ENCODE measurements around the gene HEATR9.

HEATR9 gene

DNA sequence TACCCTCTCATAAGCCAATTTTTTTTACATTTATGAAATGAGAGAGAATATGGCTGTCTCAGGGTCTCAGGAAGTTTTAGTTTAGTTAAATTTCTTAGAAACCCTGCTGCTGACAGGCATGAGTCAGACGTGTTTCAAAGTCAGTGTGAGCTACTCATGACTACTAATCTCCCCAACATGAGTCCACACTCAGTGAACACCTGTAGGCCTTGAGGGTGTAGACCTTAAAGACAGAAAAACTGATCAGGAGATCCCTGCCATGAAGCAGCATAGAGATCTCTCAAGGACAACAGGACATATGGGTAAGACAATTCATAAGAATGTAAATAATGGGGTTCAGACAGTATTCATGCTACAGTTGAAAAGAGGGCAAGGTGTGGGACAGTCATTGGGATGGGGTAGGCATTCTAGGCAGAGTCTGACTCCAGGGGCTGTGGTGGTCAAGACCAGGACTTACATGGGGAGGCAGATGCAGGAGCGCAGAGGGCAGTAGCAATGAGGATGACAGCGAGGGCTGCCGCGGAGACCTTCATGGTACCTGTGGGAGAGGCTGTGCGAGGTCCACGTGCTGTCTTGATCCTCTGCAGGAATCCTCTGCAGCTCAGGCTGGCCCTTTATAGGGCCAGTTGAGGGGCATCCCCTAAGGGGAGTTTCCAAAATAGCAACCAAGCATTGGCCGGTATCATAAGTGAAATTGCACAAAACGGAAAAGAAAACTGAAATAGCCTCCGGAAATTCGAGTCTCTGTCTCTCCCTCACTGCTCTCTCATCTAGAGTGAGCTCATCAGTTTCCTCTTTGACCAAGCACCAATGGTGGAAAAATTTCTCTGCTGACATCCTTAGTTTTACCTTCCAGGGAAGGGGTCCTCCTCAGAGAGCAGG is 11.3 kb upstream of the HEATR9 start, which contains the start of gene CCL5 (continued):
- no peak for TF ChIP-seq CSRNP3 (CRISPR knock-in tag; IDR thresholded peaks at IDR 0.05)
- no peak for TF ChIP-seq ISL1 (CRISPR knock-in tag; IDR thresholded peaks at IDR 0.05)
- TF ChIP-seq ZFP30 (CRISPR knock-in tag; IDR thresholded peaks at IDR 0.05) = no peak
- no peak for TF ChIP-seq SNAI2 (CRISPR knock-in tag; IDR thresholded peaks at IDR 0.05)
- no peak for TF ChIP-seq ESRRG (CRISPR knock-in tag; IDR thresholded peaks at IDR 0.05)

DNA sequence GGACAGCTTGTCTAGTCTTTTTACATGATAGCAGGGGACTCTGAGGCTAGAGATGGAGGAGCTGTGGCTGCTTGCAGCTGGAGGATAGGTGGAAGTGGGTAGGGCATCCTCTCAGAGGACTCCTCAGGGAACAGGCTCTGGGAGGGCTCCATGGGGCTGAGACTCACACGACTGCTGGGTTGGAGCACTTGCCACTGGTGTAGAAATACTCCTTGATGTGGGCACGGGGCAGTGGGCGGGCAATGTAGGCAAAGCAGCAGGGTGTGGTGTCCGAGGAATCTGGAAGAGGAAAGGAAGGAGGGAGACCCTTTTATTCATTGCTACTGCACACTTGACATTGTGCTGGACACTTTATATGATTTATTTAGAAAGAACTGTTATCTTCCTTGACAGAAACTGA is 9.7 kb upstream of the HEATR9 start:
- no peak for ATAC-seq
- TF ChIP-seq TSHZ2 (CRISPR knock-in tag; IDR thresholded peaks at IDR 0.05) (no peak), BACH2 (CRISPR knock-in tag; IDR thresholded peaks at IDR 0.05; ENCODE audit: borderline replicate concordance) (no peak), ARNTL (CRISPR knock-in tag; IDR thresholded peaks at IDR 0.05; ENCODE audit: borderline replicate concordance, low read depth) (no peak), ZNF565 (CRISPR knock-in tag; conservative IDR thresholded peaks at IDR 0.05; ENCODE audit: low read depth) (no peak), ZNF8 (CRISPR knock-in tag; IDR thresholded peaks at IDR 0.05) (no peak)

DNA sequence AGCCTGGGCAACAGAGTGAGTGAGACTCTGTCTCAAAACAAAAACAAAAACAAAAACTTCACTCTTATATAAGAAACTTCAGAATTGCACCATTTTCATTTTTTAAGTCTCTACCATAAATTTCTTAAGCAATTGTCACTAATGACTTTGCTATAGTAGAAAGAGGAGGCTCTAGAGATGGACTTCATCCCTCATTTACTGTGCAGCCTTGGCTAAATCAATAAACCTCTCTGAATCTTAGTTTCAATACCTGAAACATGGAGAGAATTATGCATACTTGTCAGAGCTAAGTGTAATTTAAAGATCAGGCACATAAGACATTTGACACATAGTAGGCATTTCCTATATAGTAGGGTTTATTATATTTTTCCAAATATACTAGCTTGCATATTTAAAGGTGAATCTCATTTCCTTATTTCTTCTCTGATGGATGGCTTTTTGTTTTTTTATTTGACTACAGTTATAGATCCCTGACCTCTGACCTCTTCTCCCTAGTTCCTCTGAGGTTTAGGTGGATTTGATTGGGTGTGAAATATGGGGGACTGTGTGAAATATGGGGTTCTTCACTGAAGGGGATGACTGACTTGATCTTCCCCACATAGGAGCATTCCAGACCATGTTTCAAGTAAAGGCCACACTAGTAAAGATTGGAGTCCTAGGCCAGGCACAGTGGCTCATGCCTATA is 8.8 kb upstream of the HEATR9 start:
- ATAC-seq = no peak
- TF ChIP-seq, protein P1, sequence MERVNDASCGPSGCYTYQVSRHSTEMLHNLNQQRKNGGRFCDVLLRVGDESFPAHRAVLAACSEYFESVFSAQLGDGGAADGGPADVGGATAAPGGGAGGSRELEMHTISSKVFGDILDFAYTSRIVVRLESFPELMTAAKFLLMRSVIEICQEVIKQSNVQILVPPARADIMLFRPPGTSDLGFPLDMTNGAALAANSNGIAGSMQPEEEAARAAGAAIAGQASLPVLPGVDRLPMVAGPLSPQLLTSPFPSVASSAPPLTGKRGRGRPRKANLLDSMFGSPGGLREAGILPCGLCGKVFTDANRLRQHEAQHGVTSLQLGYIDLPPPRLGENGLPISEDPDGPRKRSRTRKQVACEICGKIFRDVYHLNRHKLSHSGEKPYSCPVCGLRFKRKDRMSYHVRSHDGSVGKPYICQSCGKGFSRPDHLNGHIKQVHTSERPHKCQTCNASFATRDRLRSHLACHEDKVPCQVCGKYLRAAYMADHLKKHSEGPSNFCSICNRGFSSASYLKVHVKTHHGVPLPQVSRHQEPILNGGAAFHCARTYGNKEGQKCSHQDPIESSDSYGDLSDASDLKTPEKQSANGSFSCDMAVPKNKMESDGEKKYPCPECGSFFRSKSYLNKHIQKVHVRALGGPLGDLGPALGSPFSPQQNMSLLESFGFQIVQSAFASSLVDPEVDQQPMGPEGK (CRISPR knock-in tag; IDR thresholded peaks at IDR 0.05; ENCODE audit: borderline replicate concordance) = no peak
- TF ChIP-seq ARNTL (CRISPR knock-in tag; IDR thresholded peaks at IDR 0.05; ENCODE audit: borderline replicate concordance, low read depth) (no peak), GLIS3 (CRISPR knock-in tag; IDR thresholded peaks at IDR 0.05) (no peak), OSR1 (CRISPR knock-in tag; IDR thresholded peaks at IDR 0.05) (no peak), PPARA (CRISPR knock-in tag; IDR thresholded peaks at IDR 0.05; ENCODE audit: borderline replicate concordance) (no peak), CREB5 (CRISPR knock-in tag; IDR thresholded peaks at IDR 0.05; ENCODE audit: low read depth) (no peak), ISL1 (CRISPR knock-in tag; IDR thresholded peaks at IDR 0.05) (no peak), ZNF565 (CRISPR knock-in tag; conservative IDR thresholded peaks at IDR 0.05; ENCODE audit: low read depth) (no peak), TCF4 (CRISPR knock-in tag; IDR thresholded peaks at IDR 0.05; ENCODE audit: borderline replicate concordance) (no peak), BACH2 (CRISPR knock-in tag; IDR thresholded peaks at IDR 0.05; ENCODE audit: borderline replicate concordance) (no peak), CSDC2 (CRISPR knock-in tag; IDR thresholded peaks at IDR 0.05) (no peak), ZFP30 (CRISPR knock-in tag; IDR thresholded peaks at IDR 0.05) (no peak), ZNF70 (CRISPR knock-in tag; IDR thresholded peaks at IDR 0.05) (no peak), SNAI2 (CRISPR knock-in tag; IDR thresholded peaks at IDR 0.05) (no peak), ZC3H10 (CRISPR knock-in tag; IDR thresholded peaks at IDR 0.05) (no peak)

GRCh38 chr17:35876534-35876933 is 7.8 kb upstream of the HEATR9 start:
- TF ChIP-seq ESRRG (CRISPR knock-in tag; IDR thresholded peaks at IDR 0.05) = no peak
- no peak for TF ChIP-seq ZFP30 (CRISPR knock-in tag; IDR thresholded peaks at IDR 0.05)
- no peak for TF ChIP-seq TOX (CRISPR knock-in tag; IDR thresholded peaks at IDR 0.05; ENCODE audit: borderline replicate concordance)
- ATAC-seq = no peak
